Measurements from ENCODE around the gene CD300LG.

DNA sequence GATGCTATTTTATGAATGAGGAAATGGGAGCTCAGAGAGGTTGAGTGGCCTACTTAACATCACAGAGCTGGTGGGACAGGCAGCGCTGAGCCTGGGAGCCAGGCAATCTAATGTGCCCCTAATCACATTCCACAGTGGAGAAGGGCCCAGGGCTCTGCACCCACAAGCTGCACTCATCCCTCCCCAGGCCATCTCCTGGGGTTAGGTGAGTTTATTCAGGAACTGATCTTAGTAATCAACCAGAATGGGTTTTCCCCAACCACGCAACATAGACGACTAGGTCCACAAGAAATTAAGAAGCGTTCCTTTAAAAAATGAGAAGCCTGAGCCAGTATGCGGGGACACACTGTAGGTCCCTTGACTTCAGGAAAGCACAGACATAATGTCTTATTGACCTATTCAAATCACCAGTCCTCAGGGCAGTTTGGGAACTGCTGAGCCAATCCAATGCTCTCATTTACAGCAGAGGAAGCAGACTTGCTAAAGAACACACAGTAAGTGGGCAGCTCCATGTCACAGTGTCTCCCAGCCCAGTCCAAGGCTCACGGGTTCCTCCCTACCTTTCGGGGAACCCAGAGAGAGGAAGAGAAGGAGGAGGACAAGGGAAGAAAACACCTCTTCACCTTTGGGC is 16.4 kb upstream of the CD300LG start:
- TF ChIP-seq, protein P1, sequence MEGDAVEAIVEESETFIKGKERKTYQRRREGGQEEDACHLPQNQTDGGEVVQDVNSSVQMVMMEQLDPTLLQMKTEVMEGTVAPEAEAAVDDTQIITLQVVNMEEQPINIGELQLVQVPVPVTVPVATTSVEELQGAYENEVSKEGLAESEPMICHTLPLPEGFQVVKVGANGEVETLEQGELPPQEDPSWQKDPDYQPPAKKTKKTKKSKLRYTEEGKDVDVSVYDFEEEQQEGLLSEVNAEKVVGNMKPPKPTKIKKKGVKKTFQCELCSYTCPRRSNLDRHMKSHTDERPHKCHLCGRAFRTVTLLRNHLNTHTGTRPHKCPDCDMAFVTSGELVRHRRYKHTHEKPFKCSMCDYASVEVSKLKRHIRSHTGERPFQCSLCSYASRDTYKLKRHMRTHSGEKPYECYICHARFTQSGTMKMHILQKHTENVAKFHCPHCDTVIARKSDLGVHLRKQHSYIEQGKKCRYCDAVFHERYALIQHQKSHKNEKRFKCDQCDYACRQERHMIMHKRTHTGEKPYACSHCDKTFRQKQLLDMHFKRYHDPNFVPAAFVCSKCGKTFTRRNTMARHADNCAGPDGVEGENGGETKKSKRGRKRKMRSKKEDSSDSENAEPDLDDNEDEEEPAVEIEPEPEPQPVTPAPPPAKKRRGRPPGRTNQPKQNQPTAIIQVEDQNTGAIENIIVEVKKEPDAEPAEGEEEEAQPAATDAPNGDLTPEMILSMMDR (IDR thresholded peaks at IDR 0.05; ENCODE audit: low read length) = no peak
- no peak for TF ChIP-seq EZH2 (optimal IDR thresholded peaks at IDR 0.05; ENCODE audit: low read depth, low read length)

All from MM.1S (cell line).